Left lobe of liver (tissue), 2 donors: ENCODE data around the gene MFRP. TPM values are rescaled to one million over a fixed set of nuclear protein-coding genes. Genes with fewer than 3 reads are reported as not detected.
"Not testable (repeated sequence)": the region's sequence is repeated elsewhere in the genome, so short reads cannot be mapped to it uniquely, and the experiment has no call there.

Experiments used
- ATAC-seq: fragments of 200-7000 bp; cut with Tn5 transposase; one replicate; pipeline ENCODE4 v1.9.1; 2020; ENCODE audit warnings: mild to moderate bottlenecking, moderate library complexity
- DNase-seq: peaks from one replicate; pipeline ENCODE4 v3.0.0-alpha.2; 2020; ENCODE audit warnings: low spot score
- total RNA-seq: library from RNA; stranded (reverse); gene quantifications from one replicate; pipeline ENCODE4 v1.2.1, GENCODE V29; 2021
- donor health status: DM: no; HTN: no; CAD: no; lungs with moderate emphysema.
- donor health status: DM: no; HTN: yes; CAD: no.

Gene MFRP
- not detected for total RNA-seq

- ATAC-seq, result no peak
- no peak for DNase-seq
Observed at GRCh38 chr11:119346605-119347004, at the start of gene MFRP. TSS of gene MFRP (minus strand) at chr11:119346705. CDS start at chr11:119346513, 192 bp downstream.

- no peak for DNase-seq
- no peak for ATAC-seq
Observed at GRCh38 chr11:119391275-119391674, 44.8 kb upstream of the MFRP start.

- peak; percentile 40 for ATAC-seq
Observed at GRCh38 chr11:119389611-119390254, 43.2 kb upstream of the MFRP start.

GRCh38 chr11:119388103-119388502, 41.6 kb upstream of the MFRP start:
- ATAC-seq (no peak), DNase-seq (no peak)

More at GRCh38 chr11:119389611-119390254, 43.2 kb upstream of the MFRP start:
- no peak for DNase-seq

- ATAC-seq (no peak), DNase-seq (no peak)
Observed at GRCh38 chr11:119384332-119384731, 37.8 kb upstream of the MFRP start.

- not testable (repeated sequence) for ATAC-seq, DNase-seq
Observed at GRCh38 chr11:119382513-119382912, 36.0 kb upstream of the MFRP start.

GRCh38 chr11:119382101-119382500, 35.6 kb upstream of the MFRP start:
- DNase-seq (no peak), ATAC-seq (no peak)

GRCh38 chr11:119381181-119381988, 34.9 kb upstream of the MFRP start, which contains the start of gene USP2:
TSS of gene USP2 (minus strand) at chr11:119381690. CDS start at chr11:119373480, 8,210 bp downstream.
- DNase-seq (peak; percentile 97), ATAC-seq (peak; percentile 96)

- ATAC-seq, result no peak
Observed at GRCh38 chr11:119380827-119381180, 34.3 kb upstream of the MFRP start.

GRCh38 chr11:119380160-119380826, 33.8 kb upstream of the MFRP start:
- DNase-seq, result no peak
- no peak for ATAC-seq

More at GRCh38 chr11:119380827-119381180, 34.3 kb upstream of the MFRP start:
- no peak for DNase-seq

- no peak for ATAC-seq
Observed at GRCh38 chr11:119378851-119379465, 32.5 kb upstream of the MFRP start.

GRCh38 chr11:119377961-119378667, 31.6 kb upstream of the MFRP start:
- no peak for DNase-seq
- no peak for ATAC-seq

More at GRCh38 chr11:119378851-119379465, 32.5 kb upstream of the MFRP start:
- no peak for DNase-seq

- ATAC-seq, result no peak
- DNase-seq, result no peak
Observed at GRCh38 chr11:119377112-119377901, 30.8 kb upstream of the MFRP start.

GRCh38 chr11:119376197-119376847, 29.8 kb upstream of the MFRP start:
- peak; percentile 77 for DNase-seq
- ATAC-seq, result peak; percentile 68

- ATAC-seq, result peak; percentile 41
Observed at GRCh38 chr11:119375337-119376196, 29.1 kb upstream of the MFRP start.

GRCh38 chr11:119374632-119375336, 28.3 kb upstream of the MFRP start:
- ATAC-seq (no peak), DNase-seq (peak; percentile 46)

More at GRCh38 chr11:119375337-119376196, 29.1 kb upstream of the MFRP start:
- peak; percentile 75 for DNase-seq

GRCh38 chr11:119373921-119374631, 27.6 kb upstream of the MFRP start:
- peak; percentile 76 for DNase-seq
- peak; percentile 56 for ATAC-seq
